B cell (primary cell): ENCODE results near the gene USE1. TPM values are rescaled to one million over a fixed set of nuclear protein-coding genes. Genes with fewer than 3 reads are reported as not detected.
A peak's percentile ranks its signal among the peaks of the same experiment; 100 is the strongest.

Experiments
- ATAC-seq: fragments of 200-7000 bp; cut with Tn5 transposase; one replicate; pipeline ENCODE4 v1.10.0; 2021; ENCODE audit warnings: low read depth, mild to moderate bottlenecking, moderate number of reproducible peaks, moderate library complexity
- CTCF ChIA-PET: fragments of 350-600 bp; sonication (Branson Sonifier 250); formaldehyde crosslinking; loops from one replicate; lab custom pipeline; 2021; ENCODE audit warnings: antibody characterized with exemption, inconsistent platforms; lab: Charles Lee
- POLR2A ChIA-PET: fragments of 350-600 bp; sonication (Branson Sonifier 250); formaldehyde crosslinking; loops from one replicate; lab custom pipeline; 2021; ENCODE audit warnings: antibody characterized with exemption; lab: Charles Lee
- DNase-seq: peaks from one replicate; pipeline ENCODE4 v3.0.0; 2013
- H2AFZ ChIP-seq: 2 replicates; pipeline ENCODE4 v1.6.1; 2012; ENCODE audit warnings: mild to moderate bottlenecking, low read depth, low read length; ENCODE audit not compliant: insufficient read depth, poor library complexity, severe bottlenecking
- H3K27ac ChIP-seq, 2 donors: 1 replicate in 1 of 2; 2 replicates in 1 of 2; pipeline ENCODE4 v1.5.1; 2012 to 2013; ENCODE audit warnings: low read length in 2 of 2, mild to moderate bottlenecking in 2 of 2, moderate library complexity in 1 of 2
- H3K27me3 ChIP-seq, 4 experiments: fragments of 200-600 bp in 1 of 4; sonication (generic) in 1 of 4; replicated peaks in 1 of 4; 1 replicate in 2 of 4; 2 replicates in 2 of 4; pipeline versions ENCODE4 v1.6.1 to v1.7.0; 2013 to 2016; ENCODE audit warnings: low read length in 3 of 4, mild to moderate bottlenecking in 2 of 4, mixed read lengths in 1 of 4, moderate library complexity in 1 of 4; ENCODE audit not compliant: insufficient read depth in 4 of 4, control insufficient read depth in 3 of 4; ENCODE audit errors: control extremely low read depth in 1 of 4
- H3K36me3 ChIP-seq, 2 experiments: replicated peaks in 1 of 2; 1 replicate in 1 of 2; 2 replicates in 1 of 2; pipeline versions ENCODE4 v1.6.1 to v1.7.1; 2013; ENCODE audit warnings: low read length in 1 of 2; ENCODE audit not compliant: insufficient read depth in 2 of 2, control insufficient read depth in 1 of 2; ENCODE audit errors: control extremely low read depth in 1 of 2, extremely low read depth in 1 of 2
- H3K4me1 ChIP-seq, 2 donors: fragments of 200-600 bp in 1 of 2; sonication (generic) in 1 of 2; 1 replicate in 1 of 2; 2 replicates in 1 of 2; pipeline versions ENCODE4 v1.5.1 to v1.6.1; 2013 to 2017; ENCODE audit warnings: low read length in 2 of 2; ENCODE audit not compliant: control insufficient read depth in 2 of 2, insufficient read depth in 2 of 2
- H3K4me2 ChIP-seq: replicated peaks from 2 replicates; pipeline ENCODE3; 2012; ENCODE audit warnings: mild to moderate bottlenecking, low read depth, low read length; ENCODE audit not compliant: poor library complexity, severe bottlenecking
- H3K4me3 ChIP-seq, 5 experiments: fragments of 200-600 bp in 1 of 5; sonication (generic) in 1 of 5; 1 replicate in 3 of 5; 2 replicates in 2 of 5; pipeline versions ENCODE4 v1.5.1 to v1.7.0; 2011 to 2016; ENCODE audit warnings: low read length in 4 of 5, mild to moderate bottlenecking in 4 of 5, low read depth in 2 of 5, control low read depth in 1 of 5, moderate library complexity in 1 of 5; ENCODE audit not compliant: insufficient read depth in 1 of 5; ENCODE audit errors: control extremely low read depth in 1 of 5, extremely low read depth in 1 of 5
- H3K79me2 ChIP-seq: fragments of 200-600 bp; sonication (generic); one replicate; pipeline ENCODE4 v1.6.0; 2016; ENCODE audit warnings: low read length; ENCODE audit not compliant: control insufficient read depth, insufficient read depth
- H3K9ac ChIP-seq: fragments of 200-600 bp; sonication (generic); 2 replicates; pipeline ENCODE4 v1.6.1; 2017; ENCODE audit warnings: mild to moderate bottlenecking, low read length, moderate library complexity
- H3K9me3 ChIP-seq, 3 donors: one replicate each; pipeline versions ENCODE4 v1.6.1 to v1.7.1; 2013; ENCODE audit warnings: low read length in 2 of 3; ENCODE audit not compliant: control insufficient read depth in 2 of 3, insufficient read depth in 1 of 3; ENCODE audit errors: control extremely low read depth in 1 of 3
- H4K20me1 ChIP-seq: 2 replicates; pipeline ENCODE4 v1.6.0; 2012; ENCODE audit warnings: mild to moderate bottlenecking, low read length; ENCODE audit not compliant: insufficient read depth, control insufficient read depth, poor library complexity, severe bottlenecking
- H3K27ac Mint-ChIP-seq: one replicate; pipeline ENCODE4 v1.8.0; 2021; ENCODE audit warnings: mixed read lengths
- H3K27me3 Mint-ChIP-seq: one replicate; pipeline ENCODE4 v1.8.0; 2021; ENCODE audit warnings: mixed read lengths
- H3K4me1 Mint-ChIP-seq: one replicate; pipeline ENCODE4 v1.8.0; 2021; ENCODE audit warnings: mixed read lengths
- H3K4me3 Mint-ChIP-seq: one replicate; pipeline ENCODE4 v1.8.0; 2021; ENCODE audit warnings: mixed read lengths
- H3K9me3 Mint-ChIP-seq: one replicate; pipeline ENCODE4 v1.8.0; 2022; ENCODE audit warnings: mixed read lengths; ENCODE audit not compliant: insufficient read depth
- EZH2 ChIP-seq: IDR thresholded peaks from 2 replicates; pipeline ENCODE4 v1.6.1; 2012; ENCODE audit warnings: borderline replicate concordance, low read depth, mild to moderate bottlenecking, moderate library complexity, low read length; ENCODE audit not compliant: insufficient read depth, poor library complexity, severe bottlenecking
- WGBS: methylation state at CpG from one replicate; pipeline ENCODE4 v1.1.5; 2013; ENCODE audit warnings: missing lambda C conversion rate; ENCODE audit not compliant: insufficient coverage; 5-methylcytosine and 5-hydroxymethylcytosine counted together
- intact Hi-C: fragments of 100-400 bp; cut with micrococcal nuclease; formaldehyde crosslinking; loops from one replicate; pipeline ENCODE4 v1.10.0; 2022
- polyA plus RNA-seq: library from polyadenylated mRNA; depleted of rRNA; stranded (reverse); fragments of >200 nt; gene quantifications from 2 replicates; pipeline ENCODE4 v1.2.3, GENCODE V29; 2012
- total RNA-seq, 2 donors: library from RNA; stranded (reverse); fragments of 120-200 nt in 1 of 2; gene quantifications; 1 replicate in 1 of 2; 2 replicates in 1 of 2; pipeline versions ENCODE4 v1.2.3 to v1.2.4, GENCODE V29; 2013 to 2022
- TF ChIP-seq, protein P1 (sequence below): fragments of 200-600 bp; IDR thresholded peaks from one replicate; pipeline ENCODE4 v1.8.0; 2022; ENCODE audit warnings: antibody characterized with exemption, mild to moderate bottlenecking

USE1 gene
- total and polyA plus RNA-seq, 2 donors (not counting 1 experiment from before 2014, with no cell fraction given): 48.3 to 49.5 TPM

DNA sequence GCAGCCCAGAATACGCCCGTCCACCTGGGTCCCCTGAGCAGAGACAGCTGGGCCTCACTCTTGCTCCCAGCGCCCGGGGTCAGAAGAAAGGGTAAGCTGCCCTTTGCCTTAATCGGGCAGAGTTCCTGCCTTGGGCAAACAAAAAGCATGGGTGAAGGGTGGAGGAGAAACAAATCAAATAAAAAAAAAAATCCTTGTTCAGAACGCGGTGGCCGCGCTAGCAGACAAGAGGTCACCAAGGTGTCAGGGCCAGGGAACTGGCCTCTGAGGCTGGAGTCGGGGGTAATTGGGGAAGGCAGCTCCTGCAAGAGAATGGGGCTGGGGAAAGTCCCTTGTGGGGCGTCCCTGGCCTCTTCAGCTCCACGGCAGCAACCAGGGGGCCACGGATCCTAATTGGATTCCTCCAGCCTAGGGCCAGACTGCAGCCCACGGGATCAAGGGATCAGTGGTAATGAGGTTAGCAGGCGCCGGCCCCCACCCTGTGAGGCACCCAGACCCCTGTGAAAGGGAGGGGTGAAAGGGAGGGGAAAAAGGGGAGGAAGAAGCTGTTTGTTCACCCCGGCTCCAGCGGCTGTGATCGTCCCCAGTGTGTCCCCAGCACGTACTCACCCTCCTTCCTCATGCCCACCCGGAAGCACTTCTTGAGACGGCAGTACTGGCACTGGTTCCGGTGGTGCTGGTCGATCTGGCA, 25.1 kb downstream of the USE1 start:
- H3K4me3 Mint-ChIP-seq: no peak overlapping the region
- CTCF ChIA-PET: no interaction called here
- no peak for ATAC-seq

DNA sequence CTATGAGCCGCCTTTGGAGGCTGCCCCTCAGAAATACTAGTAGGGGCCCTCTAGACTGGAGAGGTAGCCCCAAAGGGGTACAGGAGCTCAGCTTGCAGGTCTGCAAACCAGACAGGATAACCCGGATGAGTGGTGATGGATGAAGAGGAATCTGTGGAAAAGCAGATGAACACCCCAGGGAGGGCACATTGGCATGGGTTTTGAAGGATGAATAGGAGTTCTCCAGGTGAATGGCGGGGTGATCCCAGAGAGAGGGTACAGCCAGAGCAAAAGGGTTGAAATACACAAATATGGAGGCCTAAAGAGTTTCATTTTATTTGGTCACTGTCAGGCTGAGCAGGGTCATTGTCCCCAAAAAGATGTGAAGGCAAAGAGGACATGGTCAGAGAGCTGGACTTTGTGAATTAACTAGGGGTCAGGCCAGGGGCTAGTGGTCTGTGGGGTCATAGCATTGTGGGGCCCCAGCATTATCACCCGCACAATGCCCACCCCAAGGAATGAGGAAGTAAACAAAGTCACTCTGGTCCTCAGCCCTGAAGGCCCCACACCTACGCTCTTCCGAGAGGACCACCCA, 25.8 kb downstream of the USE1 start:
- H3K4me1 ChIP-seq: peaks cover 0 to 19% of the 10 kb centered on the region in 2 donors
- Mint-ChIP-seq H3K27ac (peak overlapping the region; percentile 68), H3K4me3 (no peak overlapping the region), H3K4me1 (peaks cover 17% of the 10 kb centered on the region), H3K27me3 (no peaks in the 10 kb centered on the region), H3K9me3 (no peaks in the 10 kb centered on the region)
- DNase-seq (no peak), ATAC-seq (no peak)
- no peak overlapping the region for H3K27ac ChIP-seq
- H3K36me3 ChIP-seq: no peaks in the 10 kb centered on the region
- no peak overlapping the region for H2AFZ ChIP-seq
- 96% methylated on average over 5 of the region's 6 CpGs for WGBS
- POLR2A ChIA-PET: interaction anchor here (1.4 kb wide), 1 partner anchor 14 kb away, joined by 4 read pairs; no protein-coding TSS in a partner anchor
- peaks cover 0 to 2% (median 0%) of the 10 kb centered on the region in 3 donors for H3K9me3 ChIP-seq
- CTCF ChIA-PET: no interaction called here
- no peaks in the 10 kb centered on the region for H3K79me2 ChIP-seq
- intact Hi-C loops: no loop called here
- no peak overlapping the region for H3K4me3 ChIP-seq
- H3K4me2 ChIP-seq: no peak overlapping the region
- H3K27me3 ChIP-seq: no peaks in the 10 kb centered on the region
- no peak for TF ChIP-seq EZH2
- TF ChIP-seq, protein P1, sequence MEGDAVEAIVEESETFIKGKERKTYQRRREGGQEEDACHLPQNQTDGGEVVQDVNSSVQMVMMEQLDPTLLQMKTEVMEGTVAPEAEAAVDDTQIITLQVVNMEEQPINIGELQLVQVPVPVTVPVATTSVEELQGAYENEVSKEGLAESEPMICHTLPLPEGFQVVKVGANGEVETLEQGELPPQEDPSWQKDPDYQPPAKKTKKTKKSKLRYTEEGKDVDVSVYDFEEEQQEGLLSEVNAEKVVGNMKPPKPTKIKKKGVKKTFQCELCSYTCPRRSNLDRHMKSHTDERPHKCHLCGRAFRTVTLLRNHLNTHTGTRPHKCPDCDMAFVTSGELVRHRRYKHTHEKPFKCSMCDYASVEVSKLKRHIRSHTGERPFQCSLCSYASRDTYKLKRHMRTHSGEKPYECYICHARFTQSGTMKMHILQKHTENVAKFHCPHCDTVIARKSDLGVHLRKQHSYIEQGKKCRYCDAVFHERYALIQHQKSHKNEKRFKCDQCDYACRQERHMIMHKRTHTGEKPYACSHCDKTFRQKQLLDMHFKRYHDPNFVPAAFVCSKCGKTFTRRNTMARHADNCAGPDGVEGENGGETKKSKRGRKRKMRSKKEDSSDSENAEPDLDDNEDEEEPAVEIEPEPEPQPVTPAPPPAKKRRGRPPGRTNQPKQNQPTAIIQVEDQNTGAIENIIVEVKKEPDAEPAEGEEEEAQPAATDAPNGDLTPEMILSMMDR: no peak
- no peak overlapping the region for H3K9ac ChIP-seq
- no peaks in the 10 kb centered on the region for H4K20me1 ChIP-seq

More for the DNA sequence above, 25.1 kb downstream of the USE1 start:
- Histone ChIP-seq H4K20me1 (no peaks in the 10 kb centered on the region), H3K9me3 (peaks cover 0 to 2% (median 0%) of the 10 kb centered on the region in 3 donors), H3K79me2 (no peaks in the 10 kb centered on the region), H2AFZ (no peak overlapping the region), H3K4me1 (peaks cover 0 to 20% of the 10 kb centered on the region in 2 donors), H3K27ac (no peak overlapping the region), H3K36me3 (no peaks in the 10 kb centered on the region), H3K4me2 (no peak overlapping the region), H3K9ac (no peak overlapping the region), H3K27me3 (no peaks in the 10 kb centered on the region), H3K4me3 (no peak overlapping the region)
- Mint-ChIP-seq H3K4me1 (peaks cover 20% of the 10 kb centered on the region), H3K27ac (peak overlapping the region; percentile 15), H3K9me3 (no peaks in the 10 kb centered on the region), H3K27me3 (no peaks in the 10 kb centered on the region)
- WGBS: 93% methylated on average over 20 of the region's 24 CpGs
- no peak for DNase-seq
- POLR2A ChIA-PET: interaction anchor here (0.5 kb wide), 1 partner anchor 17 kb away, joined by 4 read pairs; no protein-coding TSS in a partner anchor
- TF ChIP-seq, protein P1: no peak
- intact Hi-C loops: no loop called here
